ENCODE measurements around the gene POLR2F.

Gene POLR2F

GRCh38 chr22:37953437-37954179 is at the start of gene POLR2F, which contains the start of gene C22orf23:
TSS of gene POLR2F (plus strand) at chr22:37953699. CDS start at chr22:37953788, 89 bp downstream.
TSS of gene C22orf23 (minus strand) at chr22:37953601. CDS start at chr22:37953149, 452 bp downstream.
- in situ Hi-C loops (cut with MboI; ENCODE audit: low sequenced_read_pairs) = no loop called here

- in situ Hi-C loops (cut with MboI; ENCODE audit: low sequenced_read_pairs) = no loop called here
Measured at GRCh38 chr22:37904572-37905533, 48.6 kb upstream of the POLR2F start.

GRCh38 chr22:37905534-37906363 is 47.8 kb upstream of the POLR2F start, which contains the start of gene MICALL1:
TSS of gene MICALL1 (plus strand) at chr22:37906297. CDS start at chr22:37906423, 126 bp downstream.
- in situ Hi-C loops (cut with MboI; ENCODE audit: low sequenced_read_pairs) = no loop called here

- in situ Hi-C loops (cut with MboI; ENCODE audit: low sequenced_read_pairs) = no loop called here
Measured at GRCh38 chr22:37906364-37907008, 47.0 kb upstream of the POLR2F start.

- in situ Hi-C loops (cut with MboI; ENCODE audit: low sequenced_read_pairs) = no loop called here
Measured at GRCh38 chr22:37907036-37907954, 46.2 kb upstream of the POLR2F start.

- in situ Hi-C loops (cut with MboI; ENCODE audit: low sequenced_read_pairs) = no loop called here
Measured at GRCh38 chr22:37909766-37910165, 43.7 kb upstream of the POLR2F start.

- in situ Hi-C loops (cut with MboI; ENCODE audit: low sequenced_read_pairs) = no loop called here
Measured at GRCh38 chr22:37910890-37911672, 42.4 kb upstream of the POLR2F start.

- in situ Hi-C loops (cut with MboI; ENCODE audit: low sequenced_read_pairs) = no loop called here
Measured at GRCh38 chr22:37911697-37912096, 41.8 kb upstream of the POLR2F start.

- in situ Hi-C loops (cut with MboI; ENCODE audit: low sequenced_read_pairs) = no loop called here
Measured at GRCh38 chr22:37912171-37912570, 41.3 kb upstream of the POLR2F start.

GRCh38 chr22:37913233-37913721 is 40.2 kb upstream of the POLR2F start:
- in situ Hi-C loops (cut with MboI; ENCODE audit: low sequenced_read_pairs) = no loop called here

GRCh38 chr22:37916311-37916710 is 37.2 kb upstream of the POLR2F start:
- in situ Hi-C loops (cut with MboI; ENCODE audit: low sequenced_read_pairs) = no loop called here

- in situ Hi-C loops (cut with MboI; ENCODE audit: low sequenced_read_pairs) = no loop called here
Measured at GRCh38 chr22:37917874-37918548, 35.5 kb upstream of the POLR2F start.

GRCh38 chr22:37918580-37919270 is 34.8 kb upstream of the POLR2F start:
- in situ Hi-C loops (cut with MboI; ENCODE audit: low sequenced_read_pairs) = no loop called here

GRCh38 chr22:37920126-37920525 is 33.4 kb upstream of the POLR2F start:
- in situ Hi-C loops (cut with MboI; ENCODE audit: low sequenced_read_pairs) = no loop called here

- in situ Hi-C loops (cut with MboI; ENCODE audit: low sequenced_read_pairs) = no loop called here
Measured at GRCh38 chr22:37922191-37922590, 31.3 kb upstream of the POLR2F start.

- in situ Hi-C loops (cut with MboI; ENCODE audit: low sequenced_read_pairs) = no loop called here
Measured at GRCh38 chr22:37923927-37924326, 29.6 kb upstream of the POLR2F start.

All from HL-60/S4 treated with phorbol 12-myristate 13-acetate at 8.2 ng/mL for 4 days and 3 days (cell line).